ENCODE data around the gene SAP30L.

Gene SAP30L

GRCh38 chr5:154408811-154409210, 37.0 kb upstream of the SAP30L start:
- DNase-seq (ENCODE audit: extremely low read depth, low read depth): no peak
- TF ChIP-seq, protein P1, sequence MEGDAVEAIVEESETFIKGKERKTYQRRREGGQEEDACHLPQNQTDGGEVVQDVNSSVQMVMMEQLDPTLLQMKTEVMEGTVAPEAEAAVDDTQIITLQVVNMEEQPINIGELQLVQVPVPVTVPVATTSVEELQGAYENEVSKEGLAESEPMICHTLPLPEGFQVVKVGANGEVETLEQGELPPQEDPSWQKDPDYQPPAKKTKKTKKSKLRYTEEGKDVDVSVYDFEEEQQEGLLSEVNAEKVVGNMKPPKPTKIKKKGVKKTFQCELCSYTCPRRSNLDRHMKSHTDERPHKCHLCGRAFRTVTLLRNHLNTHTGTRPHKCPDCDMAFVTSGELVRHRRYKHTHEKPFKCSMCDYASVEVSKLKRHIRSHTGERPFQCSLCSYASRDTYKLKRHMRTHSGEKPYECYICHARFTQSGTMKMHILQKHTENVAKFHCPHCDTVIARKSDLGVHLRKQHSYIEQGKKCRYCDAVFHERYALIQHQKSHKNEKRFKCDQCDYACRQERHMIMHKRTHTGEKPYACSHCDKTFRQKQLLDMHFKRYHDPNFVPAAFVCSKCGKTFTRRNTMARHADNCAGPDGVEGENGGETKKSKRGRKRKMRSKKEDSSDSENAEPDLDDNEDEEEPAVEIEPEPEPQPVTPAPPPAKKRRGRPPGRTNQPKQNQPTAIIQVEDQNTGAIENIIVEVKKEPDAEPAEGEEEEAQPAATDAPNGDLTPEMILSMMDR (IDR thresholded peaks at IDR 0.05; ENCODE audit: low read depth, low read length, missing control alignments): no peak
- H3K4me3 ChIP-seq (replicated peaks; ENCODE audit: low read depth, low read length): no peak overlapping the region

DNA sequence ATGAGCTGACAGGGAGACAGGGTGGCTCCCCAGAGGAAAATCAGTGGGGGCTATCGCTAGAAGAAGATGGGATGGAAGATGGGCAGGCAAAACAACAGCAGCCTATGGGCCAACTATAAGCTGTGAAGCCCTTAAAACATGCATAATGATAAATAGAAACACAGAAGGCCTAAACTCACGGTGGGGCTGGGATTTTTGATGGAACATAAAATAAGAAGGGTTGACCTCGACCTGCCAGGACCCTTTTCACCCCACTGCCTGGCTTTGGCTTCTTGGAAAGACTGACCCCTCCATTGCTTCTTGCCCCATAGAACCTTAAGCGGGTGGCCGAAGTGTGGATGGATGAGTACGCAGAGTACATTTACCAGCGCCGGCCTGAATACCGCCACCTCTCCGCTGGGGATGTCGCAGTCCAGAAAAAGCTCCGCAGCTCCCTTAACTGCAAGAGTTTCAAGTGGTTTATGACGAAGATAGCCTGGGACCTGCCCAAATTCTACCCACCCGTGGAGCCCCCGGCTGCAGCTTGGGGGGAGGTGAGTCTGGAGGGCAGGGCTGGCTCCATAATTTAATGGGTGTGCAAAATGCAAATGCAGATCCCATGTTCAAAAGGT, 36.5 kb upstream of the SAP30L start:
- TF ChIP-seq, protein P1 (IDR thresholded peaks at IDR 0.05; ENCODE audit: low read depth, low read length, missing control alignments): no peak
- H3K4me3 ChIP-seq (replicated peaks; ENCODE audit: low read depth, low read length): no peak overlapping the region
- no peak for DNase-seq (ENCODE audit: extremely low read depth, low read depth)

GRCh38 chr5:154410008-154410407, 35.8 kb upstream of the SAP30L start:
- H3K4me3 ChIP-seq (replicated peaks; ENCODE audit: low read depth, low read length): no peak overlapping the region
- DNase-seq (ENCODE audit: extremely low read depth, low read depth): no peak
- TF ChIP-seq, protein P1 (IDR thresholded peaks at IDR 0.05; ENCODE audit: low read depth, low read length, missing control alignments): no peak

GRCh38 chr5:154410786-154411185, 35.0 kb upstream of the SAP30L start:
- no peak for DNase-seq (ENCODE audit: extremely low read depth, low read depth)
- no peak overlapping the region for H3K4me3 ChIP-seq (replicated peaks; ENCODE audit: low read depth, low read length)
- TF ChIP-seq, protein P1 (IDR thresholded peaks at IDR 0.05; ENCODE audit: low read depth, low read length, missing control alignments): no peak

GRCh38 chr5:154411338-154411737, 34.5 kb upstream of the SAP30L start:
- H3K4me3 ChIP-seq (replicated peaks; ENCODE audit: low read depth, low read length): no peak overlapping the region
- DNase-seq (ENCODE audit: extremely low read depth, low read depth): no peak
- TF ChIP-seq, protein P1 (IDR thresholded peaks at IDR 0.05; ENCODE audit: low read depth, low read length, missing control alignments): no peak

DNA sequence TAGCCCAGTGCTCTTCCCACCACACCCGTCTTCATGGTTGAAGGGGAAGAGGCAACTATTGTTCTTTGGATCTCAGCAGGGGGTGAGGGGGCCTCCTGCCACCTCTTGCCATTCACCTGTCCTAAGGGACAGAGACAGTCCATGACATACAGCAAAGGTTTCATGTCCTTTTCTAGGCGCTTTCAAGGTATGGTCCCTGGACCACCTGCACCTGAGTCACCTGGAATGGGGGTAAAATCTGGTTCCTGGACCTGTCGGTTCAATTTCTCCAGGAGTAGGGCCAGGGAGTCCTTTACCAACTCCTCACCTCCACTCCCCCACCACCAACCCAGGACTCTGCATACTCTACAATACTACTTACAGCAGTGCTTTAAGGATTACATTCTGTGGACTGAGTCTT, 33.5 kb upstream of the SAP30L start:
- TF ChIP-seq, protein P1 (IDR thresholded peaks at IDR 0.05; ENCODE audit: low read depth, low read length, missing control alignments): no peak
- no peak overlapping the region for H3K4me3 ChIP-seq (replicated peaks; ENCODE audit: low read depth, low read length)
- DNase-seq (ENCODE audit: extremely low read depth, low read depth): no peak

GRCh38 chr5:154412925-154413324, 32.9 kb upstream of the SAP30L start:
- H3K4me3 ChIP-seq (replicated peaks; ENCODE audit: low read depth, low read length): no peak overlapping the region
- no peak for DNase-seq (ENCODE audit: extremely low read depth, low read depth)
- TF ChIP-seq, protein P1 (IDR thresholded peaks at IDR 0.05; ENCODE audit: low read depth, low read length, missing control alignments): no peak
